ENCODE measurements around the gene PRR36. TPM values are rescaled to one million over a fixed set of nuclear protein-coding genes. Genes with fewer than 3 reads are reported as not detected.

The PRR36 gene
- total and polyA plus RNA-seq, 12 donors = 0.22 to 5.2 (median 1.1) TPM; not detected in 1

GRCh38 chr19:7887408-7888144 lies 13.4 kb upstream of the PRR36 start:
- Histone ChIP-seq H3K27me3 (no peaks in the 10 kb centered on the region), H3K9me3 (replicated peaks in 1 of 3) (no peaks in the 10 kb centered on the region), H3K4me1 (replicated peaks in 1 of 2) (peaks cover 0 to 4% of the 10 kb centered on the region in 2 donors), H3K4me3 (no peak overlapping the region), H3K27ac (no peak overlapping the region), H3K36me3 (replicated peaks in 1 of 2) (no peaks in the 10 kb centered on the region)
- intact Hi-C loops (cut with DNase I) = no loop called here
- WGBS, 4 donors = 71 to 80% (median 78%) methylated on average over 15 to 16 of the region's 16 CpGs
- DNase-seq = no peak
- TF ChIP-seq POLR2A (IDR thresholded peaks at IDR 0.05) (no peak), CTCF (IDR thresholded peaks at IDR 0.05) (no peak)

GRCh38 chr19:7885818-7886217 lies 11.6 kb upstream of the PRR36 start:
- DNase-seq = no peak
- H3K9me3 ChIP-seq (replicated peaks in 1 of 3) = no peaks in the 10 kb centered on the region
- no peaks in the 10 kb centered on the region for H3K36me3 ChIP-seq (replicated peaks in 1 of 2)
- no peak overlapping the region for H3K4me3 ChIP-seq
- no peaks in the 10 kb centered on the region for H3K27me3 ChIP-seq
- 81 to 93% (median 90%) methylated on average over 8 of the region's 8 CpGs for whole genome bisulfite sequencing, 4 donors
- TF ChIP-seq POLR2A (IDR thresholded peaks at IDR 0.05) = no peak
- TF ChIP-seq CTCF (IDR thresholded peaks at IDR 0.05) = no peak
- intact Hi-C loops (cut with DNase I) = no loop called here
- no peak overlapping the region for H3K27ac ChIP-seq
- H3K4me1 ChIP-seq (replicated peaks in 1 of 2) = peaks cover 0 to 4% of the 10 kb centered on the region in 2 donors

GRCh38 chr19:7883796-7884570 lies 9.8 kb upstream of the PRR36 start:
- intact Hi-C loops (cut with DNase I) = no loop called here
- Histone ChIP-seq H3K27ac (no peak overlapping the region), H3K36me3 (replicated peaks in 1 of 2) (no peaks in the 10 kb centered on the region), H3K27me3 (no peaks in the 10 kb centered on the region), H3K4me3 (no peak overlapping the region), H3K4me1 (replicated peaks in 1 of 2) (peaks cover 0 to 4% of the 10 kb centered on the region in 2 donors), H3K9me3 (replicated peaks in 1 of 3) (no peaks in the 10 kb centered on the region)
- DNase-seq = no peak
- TF ChIP-seq CTCF (IDR thresholded peaks at IDR 0.05) (no peak), POLR2A (IDR thresholded peaks at IDR 0.05) (no peak)
- WGBS, 4 donors = 75 to 95% (median 83%) methylated on average over 2 of the region's 2 CpGs

- TF ChIP-seq CTCF (IDR thresholded peaks at IDR 0.05) = no peak
- TF ChIP-seq POLR2A (IDR thresholded peaks at IDR 0.05) = no peak
- Histone ChIP-seq H3K27me3 (no peaks in the 10 kb centered on the region), H3K36me3 (replicated peaks in 1 of 2) (no peaks in the 10 kb centered on the region), H3K4me1 (replicated peaks in 1 of 2) (peaks cover 0 to 1% of the 10 kb centered on the region in 2 donors), H3K4me3 (no peak overlapping the region), H3K9me3 (replicated peaks in 1 of 3) (no peaks in the 10 kb centered on the region), H3K27ac (no peak overlapping the region)
- DNase-seq = no peak
- WGBS, 4 donors = 68 to 80% (median 74%) methylated on average over 4 of the region's 4 CpGs
- intact Hi-C loops (cut with DNase I) = no loop called here
Observed at GRCh38 chr19:7883105-7883504, 8.9 kb upstream of the PRR36 start.

All from adrenal gland (tissue), 12 donors.